NCI-H2107 treated with DMSO at 0.1 percent for 48 hours (cell line): ENCODE results near the gene COX4I2.
"Not testable (repeated sequence)": the region's sequence is repeated elsewhere in the genome, so short reads cannot be mapped to it uniquely, and the experiment has no call there.

Experiments used
- DNase-seq: peaks from one replicate; lab custom pipeline; 2025; ENCODE audit not compliant: unreplicated experiment; lab: John Stamatoyannopoulos, UW

COX4I2 gene

GRCh38 chr20:31653561-31653960 lies 15.8 kb downstream of the COX4I2 start:
- no peak for DNase-seq

DNA sequence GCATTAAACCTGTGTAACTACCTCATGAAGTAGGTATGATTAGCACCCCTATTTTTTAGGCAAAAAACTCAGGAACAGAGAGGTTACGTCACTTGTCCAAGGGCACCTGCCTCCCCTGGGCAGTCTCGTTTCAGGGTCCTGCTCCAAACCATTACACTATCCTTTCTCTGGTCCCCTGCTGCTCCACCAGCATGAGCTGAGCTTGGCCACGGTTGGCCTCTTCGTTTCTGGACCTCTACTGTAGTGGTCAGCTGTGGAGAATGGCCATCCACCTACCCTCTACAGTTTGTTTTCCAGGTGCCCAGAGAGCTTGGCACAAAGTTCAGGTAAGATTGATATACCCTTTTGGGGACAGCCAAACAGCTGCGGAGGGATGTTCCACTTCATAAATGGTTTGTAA lies 16.8 kb downstream of the COX4I2 start:
- no peak for DNase-seq

DNA sequence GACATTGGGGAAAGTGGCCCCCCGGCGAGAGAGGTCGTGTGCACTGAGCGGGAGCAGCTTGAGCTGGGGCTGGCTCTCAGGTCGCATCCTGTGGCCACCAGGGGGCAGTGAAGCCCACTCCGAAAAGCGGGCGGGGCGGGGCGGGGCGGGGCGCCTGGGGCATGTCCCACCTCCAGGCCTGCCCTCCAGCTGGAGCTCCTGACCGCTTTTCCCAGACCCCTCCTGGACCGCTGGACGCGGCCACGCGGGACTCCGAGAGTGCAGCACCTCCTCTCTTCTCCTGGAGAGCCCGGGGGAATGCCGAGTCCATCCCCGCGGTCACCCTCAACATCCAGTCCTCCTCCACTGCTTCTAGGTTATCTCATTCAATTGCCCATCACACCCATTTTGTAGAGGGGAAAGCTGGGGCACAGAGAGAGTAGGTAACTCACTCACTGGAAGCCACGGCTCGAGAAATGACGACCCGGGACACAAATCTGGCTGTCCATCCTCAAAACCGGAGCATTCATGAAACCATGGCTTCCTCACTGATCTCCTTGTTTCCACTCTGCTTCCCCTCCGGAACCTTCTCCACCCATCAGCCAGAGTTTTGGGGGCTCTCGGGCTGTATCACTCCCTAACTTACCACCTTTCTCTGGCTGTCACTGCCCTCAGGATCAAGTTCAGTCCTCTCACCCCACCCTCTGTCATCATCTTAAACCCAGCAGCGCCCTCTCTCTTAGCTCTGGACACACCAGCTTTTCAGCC lies 24.1 kb downstream of the COX4I2 start:
- DNase-seq = peak; percentile 35

GRCh38 chr20:31662372-31662854 lies 24.7 kb downstream of the COX4I2 start:
- DNase-seq = no peak

DNA sequence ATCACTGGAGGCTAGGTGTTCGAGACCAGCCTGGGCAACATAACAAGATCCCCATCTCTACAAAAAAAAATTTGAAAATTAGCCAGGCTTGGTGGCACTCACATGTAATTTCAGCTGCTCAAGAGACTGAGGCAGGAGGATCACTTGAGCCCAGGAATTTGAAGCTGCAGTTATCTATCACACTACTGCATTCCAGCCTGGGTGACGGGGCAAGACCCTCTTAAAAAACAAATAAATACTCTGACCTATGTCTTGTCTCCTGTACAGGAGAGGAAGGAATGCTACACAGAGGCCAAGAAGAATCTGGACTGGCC lies 25.8 kb downstream of the COX4I2 start:
- no peak for DNase-seq

DNA sequence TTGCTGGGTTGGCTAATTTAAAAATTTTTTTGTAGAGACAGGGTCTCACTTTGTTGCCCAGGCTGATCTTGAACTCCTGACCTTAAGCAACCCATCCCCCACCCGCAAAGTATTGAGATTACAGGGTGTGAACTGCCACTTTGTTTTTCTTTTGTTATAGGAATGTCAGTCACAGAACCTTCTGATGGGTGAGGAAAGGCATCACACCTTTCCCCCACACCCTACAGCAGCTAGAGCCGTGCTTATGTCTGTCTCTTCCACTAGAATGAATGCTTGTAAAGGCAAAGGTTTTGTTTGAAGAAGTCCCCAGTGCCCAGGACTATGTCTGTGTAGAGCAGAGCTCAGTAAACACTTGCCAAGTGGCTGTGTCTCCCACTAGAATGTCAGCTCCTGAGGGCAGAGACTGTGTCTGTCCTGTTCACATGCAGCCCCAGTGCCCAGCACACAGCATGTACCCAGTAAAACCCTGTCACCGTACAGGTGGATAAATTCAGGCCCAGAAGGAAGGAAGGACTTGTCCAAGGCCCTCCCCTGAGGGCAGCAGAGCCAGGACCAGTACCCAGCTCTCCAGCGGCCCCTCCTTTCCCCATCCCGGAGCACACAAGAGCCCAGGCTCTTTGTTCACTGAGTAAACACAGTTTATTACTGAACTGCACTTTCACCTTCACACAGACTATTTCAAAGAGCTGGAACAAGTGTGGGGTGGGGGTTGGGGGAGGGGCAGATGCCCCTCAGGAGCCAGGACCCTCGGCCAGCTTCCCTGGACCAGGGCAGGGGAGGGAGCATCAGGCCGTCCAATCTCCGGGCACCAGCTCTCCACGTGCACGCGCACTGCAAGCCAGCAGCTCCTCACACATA lies 26.4 kb downstream of the COX4I2 start:
- peak; percentile 21 for DNase-seq

GRCh38 chr20:31664696-31665354 lies 27.1 kb downstream of the COX4I2 start:
- no peak for DNase-seq

GRCh38 chr20:31665753-31666152 lies 28.0 kb downstream of the COX4I2 start:
- no peak for DNase-seq

GRCh38 chr20:31666258-31667042 lies 28.7 kb downstream of the COX4I2 start:
- DNase-seq = no peak

- no peak for DNase-seq
Observed at GRCh38 chr20:31667315-31668285, 29.9 kb downstream of the COX4I2 start.

DNA sequence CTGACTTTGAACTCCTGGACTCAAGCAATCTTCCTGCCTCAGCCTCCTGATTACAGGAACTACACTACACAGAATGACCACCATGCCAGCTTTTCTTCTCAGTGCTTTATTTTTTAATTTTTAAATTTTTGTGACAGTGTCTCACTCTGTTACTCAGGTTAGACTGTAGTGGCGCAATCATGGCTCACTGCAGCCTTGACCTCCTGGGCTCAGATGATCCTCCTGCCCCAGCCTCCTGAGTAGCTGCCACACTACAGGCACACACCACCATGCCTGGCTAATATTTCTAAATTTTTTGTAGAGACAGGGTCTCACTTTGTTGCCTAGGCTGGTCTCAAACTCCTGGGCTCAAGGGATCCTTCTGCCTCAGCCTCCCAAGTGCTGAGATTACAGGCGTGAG lies 31.2 kb downstream of the COX4I2 start:
- DNase-seq = not testable (repeated sequence)

GRCh38 chr20:31669876-31670275 lies 32.2 kb downstream of the COX4I2 start:
- no peak for DNase-seq

- DNase-seq = no peak
Observed at GRCh38 chr20:31670371-31671228, 32.9 kb downstream of the COX4I2 start.

GRCh38 chr20:31671324-31671723 lies 33.6 kb downstream of the COX4I2 start:
- DNase-seq = no peak

- no peak for DNase-seq
Observed at GRCh38 chr20:31673435-31673834, 35.7 kb downstream of the COX4I2 start.

DNA sequence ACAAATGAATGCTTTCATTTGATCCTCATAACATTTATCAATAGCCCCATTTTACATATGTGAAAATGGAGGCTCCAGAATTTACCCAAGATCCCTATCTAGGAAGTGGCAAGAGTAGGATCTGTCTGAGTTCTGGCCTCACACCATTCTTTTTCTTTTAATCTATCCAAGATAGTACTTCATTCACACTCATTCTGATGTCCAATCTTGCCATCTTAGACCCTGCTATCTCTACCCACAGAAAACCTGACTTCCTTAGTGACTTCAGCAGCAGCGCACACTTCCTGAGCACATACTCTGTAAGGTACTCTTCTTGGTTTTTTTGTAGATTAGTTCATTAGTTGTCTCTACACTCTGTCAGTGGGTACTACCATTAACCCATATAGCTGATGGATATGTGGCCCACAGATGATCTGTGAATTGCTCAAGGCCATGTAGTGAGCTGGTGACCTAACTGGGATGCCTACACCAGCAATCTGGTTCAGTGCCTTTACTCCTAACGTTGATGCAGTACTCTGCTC lies 36.3 kb downstream of the COX4I2 start:
- no peak for DNase-seq

DNA sequence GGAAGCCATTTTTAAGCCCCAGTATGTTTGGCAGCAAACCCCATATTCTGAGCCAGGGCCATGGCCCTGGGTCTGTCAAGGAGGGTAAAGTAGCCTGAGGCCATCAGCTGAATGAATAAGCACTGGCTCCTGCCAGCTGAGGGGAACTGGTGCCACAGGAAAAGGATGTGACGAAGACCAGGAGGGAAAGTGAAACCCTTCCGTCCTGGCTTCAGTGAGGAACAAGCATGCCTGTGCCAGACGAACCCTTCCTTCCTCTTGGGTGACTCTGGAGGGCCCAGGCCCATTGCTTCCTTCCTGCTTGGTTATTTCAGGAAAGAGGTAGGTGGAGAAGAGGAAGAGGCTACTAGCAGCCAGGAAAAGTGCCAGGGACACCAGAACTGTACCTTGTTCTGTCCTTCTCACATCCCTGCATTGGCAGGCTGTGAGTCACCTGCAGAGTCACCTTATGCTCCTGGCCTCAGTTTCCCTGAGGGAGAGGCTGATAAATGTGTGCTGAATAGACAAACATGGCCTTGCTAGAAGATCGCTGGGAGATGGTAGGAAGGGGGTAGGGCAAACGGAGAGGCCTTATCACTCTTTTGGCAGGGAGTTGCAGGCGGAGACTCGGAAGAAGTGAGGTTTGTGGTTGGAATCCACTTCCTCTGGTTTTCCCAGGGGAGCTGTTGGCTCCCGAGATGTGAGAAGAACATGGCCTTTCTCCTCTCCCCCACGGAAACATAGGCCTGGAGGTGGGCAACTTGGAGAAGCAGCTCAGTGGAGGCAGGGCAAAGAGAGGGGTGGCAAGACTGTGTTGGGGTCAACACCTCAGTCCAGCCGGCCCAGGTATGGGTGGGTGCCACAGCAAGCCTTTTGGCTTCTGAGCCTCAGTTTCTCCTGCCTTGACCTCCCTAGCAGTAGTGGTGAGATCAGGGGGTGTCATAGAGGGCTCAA lies 37.4 kb downstream of the COX4I2 start:
- no peak for DNase-seq
